A549 (cell line): ENCODE measurements around the gene NCLN.

ENCODE experiments used
- EP300 ChIP-seq, 2 experiments: fragments of >200 bp; sonication (Bioruptor Twin); formaldehyde crosslinking; IDR thresholded peaks; 2 replicates in 1 of 2; 3 replicates in 1 of 2; pipeline ENCODE4 v1.6.1; 2016 to 2017
- HOXB5 ChIP-seq: fragments of 250-450 bp; sonication (Bioruptor Pico); IDR thresholded peaks from 2 replicates; pipeline ENCODE4 v1.5.0; 2020; ENCODE audit warnings: mild to moderate bottlenecking, moderate library complexity
- MAFK ChIP-seq: fragments of 450-650 bp; IDR thresholded peaks from 2 replicates; pipeline ENCODE4 v1.6.1; 2014; ENCODE audit not compliant: partially characterized antibody
- PHF8 ChIP-seq: fragments of 200-600 bp; sonication (generic); IDR thresholded peaks from 2 replicates; pipeline ENCODE4 v1.6.1; 2016; ENCODE audit warnings: low read depth, mild to moderate bottlenecking, antibody characterized with exemption, moderate library complexity, borderline replicate concordance
- POLR2A ChIP-seq: IDR thresholded peaks from 2 replicates; pipeline ENCODE4 v1.6.1; 2012; ENCODE audit warnings: mild to moderate bottlenecking, low read length
- RFX5 ChIP-seq: fragments of 450-650 bp; IDR thresholded peaks from 2 replicates; pipeline ENCODE4 v1.7.1; 2014; ENCODE audit warnings: antibody characterized with exemption, mild to moderate bottlenecking, moderate library complexity
- SREBF2 ChIP-seq: fragments of 450-650 bp; IDR thresholded peaks from 2 replicates; pipeline ENCODE4 v1.6.1; 2014; ENCODE audit warnings: mild to moderate bottlenecking, moderate library complexity
- TF ChIP-seq, protein P1 (sequence below): fragments of >200 bp; sonication (Bioruptor Twin); formaldehyde crosslinking; IDR thresholded peaks from 3 replicates; pipeline ENCODE4 v1.5.1; 2016
- TF ChIP-seq, protein P2 (sequence below): IDR thresholded peaks from 2 replicates; pipeline ENCODE4 v1.6.1; 2012
- TF ChIP-seq, protein P3 (sequence below): fragments of 450-650 bp; IDR thresholded peaks from 2 replicates; pipeline ENCODE4 v1.6.1; 2014; ENCODE audit warnings: antibody characterized with exemption

DNA sequence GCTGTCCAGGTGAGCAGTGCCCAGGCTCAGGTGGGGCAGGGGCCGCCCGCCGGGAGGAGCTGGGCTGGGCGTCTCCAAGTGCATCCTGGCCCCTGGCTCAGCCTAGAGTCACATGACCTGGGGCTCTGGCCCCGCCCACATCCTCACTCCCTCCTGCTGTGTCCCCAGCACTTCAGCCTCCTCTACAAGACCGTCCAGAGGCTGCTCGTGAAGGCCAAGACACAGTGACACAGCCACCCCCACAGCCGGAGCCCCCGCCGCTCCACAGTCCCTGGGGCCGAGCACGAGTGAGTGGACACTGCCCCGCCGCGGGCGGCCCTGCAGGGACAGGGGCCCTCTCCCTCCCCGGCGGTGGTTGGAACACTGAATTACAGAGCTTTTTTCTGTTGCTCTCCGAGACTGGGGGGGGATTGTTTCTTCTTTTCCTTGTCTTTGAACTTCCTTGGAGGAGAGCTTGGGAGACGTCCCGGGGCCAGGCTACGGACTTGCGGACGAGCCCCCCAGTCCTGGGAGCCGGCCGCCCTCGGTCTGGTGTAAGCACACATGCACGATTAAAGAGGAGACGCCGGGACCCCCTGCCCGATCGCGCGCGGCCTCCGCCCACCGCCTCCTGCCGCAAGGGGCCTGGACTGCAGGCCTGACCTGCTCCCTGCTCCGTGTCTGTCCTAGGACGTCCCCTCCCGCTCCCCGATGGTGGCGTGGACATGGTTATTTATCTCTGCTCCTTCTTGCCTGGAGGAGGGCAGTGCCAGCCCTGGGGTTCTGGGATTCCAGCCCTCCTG is 21.9 kb downstream of the NCLN start:
- TF ChIP-seq RFX5 (no peak), HOXB5 (no peak), POLR2A (no peak), MAFK (no peak), EP300 (IDR thresholded peaks at IDR 0.05) (no peak), SREBF2 (no peak), PHF8 (no peak)
- TF ChIP-seq, protein P1, sequence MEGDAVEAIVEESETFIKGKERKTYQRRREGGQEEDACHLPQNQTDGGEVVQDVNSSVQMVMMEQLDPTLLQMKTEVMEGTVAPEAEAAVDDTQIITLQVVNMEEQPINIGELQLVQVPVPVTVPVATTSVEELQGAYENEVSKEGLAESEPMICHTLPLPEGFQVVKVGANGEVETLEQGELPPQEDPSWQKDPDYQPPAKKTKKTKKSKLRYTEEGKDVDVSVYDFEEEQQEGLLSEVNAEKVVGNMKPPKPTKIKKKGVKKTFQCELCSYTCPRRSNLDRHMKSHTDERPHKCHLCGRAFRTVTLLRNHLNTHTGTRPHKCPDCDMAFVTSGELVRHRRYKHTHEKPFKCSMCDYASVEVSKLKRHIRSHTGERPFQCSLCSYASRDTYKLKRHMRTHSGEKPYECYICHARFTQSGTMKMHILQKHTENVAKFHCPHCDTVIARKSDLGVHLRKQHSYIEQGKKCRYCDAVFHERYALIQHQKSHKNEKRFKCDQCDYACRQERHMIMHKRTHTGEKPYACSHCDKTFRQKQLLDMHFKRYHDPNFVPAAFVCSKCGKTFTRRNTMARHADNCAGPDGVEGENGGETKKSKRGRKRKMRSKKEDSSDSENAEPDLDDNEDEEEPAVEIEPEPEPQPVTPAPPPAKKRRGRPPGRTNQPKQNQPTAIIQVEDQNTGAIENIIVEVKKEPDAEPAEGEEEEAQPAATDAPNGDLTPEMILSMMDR: no peak
- TF ChIP-seq, protein P2, sequence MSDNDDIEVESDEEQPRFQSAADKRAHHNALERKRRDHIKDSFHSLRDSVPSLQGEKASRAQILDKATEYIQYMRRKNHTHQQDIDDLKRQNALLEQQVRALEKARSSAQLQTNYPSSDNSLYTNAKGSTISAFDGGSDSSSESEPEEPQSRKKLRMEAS: no peak
- TF ChIP-seq, protein P3, sequence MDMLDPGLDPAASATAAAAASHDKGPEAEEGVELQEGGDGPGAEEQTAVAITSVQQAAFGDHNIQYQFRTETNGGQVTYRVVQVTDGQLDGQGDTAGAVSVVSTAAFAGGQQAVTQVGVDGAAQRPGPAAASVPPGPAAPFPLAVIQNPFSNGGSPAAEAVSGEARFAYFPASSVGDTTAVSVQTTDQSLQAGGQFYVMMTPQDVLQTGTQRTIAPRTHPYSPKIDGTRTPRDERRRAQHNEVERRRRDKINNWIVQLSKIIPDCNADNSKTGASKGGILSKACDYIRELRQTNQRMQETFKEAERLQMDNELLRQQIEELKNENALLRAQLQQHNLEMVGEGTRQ: no peak
